Measurements from ENCODE around the gene EPB41. TPM values are rescaled to one million over a fixed set of nuclear protein-coding genes. Genes with fewer than 3 reads are reported as not detected.

Gene EPB41
- total and polyA plus RNA-seq, 2 donors (not counting 3 experiments of a cell fraction or from before 2014, with no cell fraction given): 22.3 to 45.7 TPM

DNA sequence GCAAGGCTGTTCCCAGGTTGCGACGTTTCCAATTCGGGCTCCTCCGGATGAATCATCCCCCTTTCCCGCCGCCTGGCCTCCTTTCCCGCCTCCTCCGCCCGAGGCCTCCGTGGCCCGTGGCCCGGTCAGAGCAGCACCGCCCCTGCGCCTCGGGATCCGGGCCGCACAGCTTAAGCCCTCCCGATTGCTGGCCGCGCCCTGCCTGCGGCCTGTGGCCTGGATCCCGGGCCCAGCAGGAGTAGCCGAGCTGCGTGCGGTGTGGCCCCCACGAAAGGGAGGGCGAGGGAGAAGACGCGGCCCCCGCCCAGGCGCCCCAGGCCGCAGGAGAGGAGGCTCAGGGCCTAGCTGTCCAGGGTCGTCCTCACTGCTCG, 208.3 kb downstream of the EPB41 start:
- no TSS peak for BruUV-seq (replicated peaks)
- Histone ChIP-seq H3K4me3 (replicated peaks in 1 of 3; ENCODE audit: insufficient read depth in 1 of 3, low read depth in 1 of 3, low read length in 3 of 3) (peak overlapping the region in 1 of 3 experiments; percentile 18), H3K36me3 (ENCODE audit: control insufficient read depth in 2 of 2, extremely low read depth in 1 of 2, insufficient read depth in 2 of 2, low read length in 2 of 2) (peaks cover 0 to 2% of the 10 kb centered on the region in 2 experiments), H3K4me1 (ENCODE audit: control insufficient read depth, extremely low read depth, insufficient read depth, low read length) (peaks cover 23% of the 10 kb centered on the region), H4K20me1 (replicated peaks; ENCODE audit: control insufficient read depth, extremely low read depth, insufficient read depth, low read length) (no peaks in the 10 kb centered on the region), H2AFZ (ENCODE audit: low read depth, low read length) (peak overlapping the region; percentile 85), H3K27me3 (ENCODE audit: control insufficient read depth in 2 of 2, insufficient read depth in 2 of 2, low read length in 2 of 2) (peaks cover 0 to 14% of the 10 kb centered on the region in 2 experiments), H3K27ac (ENCODE audit: insufficient read depth, low read depth, low read length) (no peak overlapping the region), H3K4me2 (ENCODE audit: insufficient read depth, low read length) (peak overlapping the region; percentile 44), H3K79me2 (ENCODE audit: control insufficient read depth, insufficient read depth, low read length) (no peaks in the 10 kb centered on the region), H3K9me1 (replicated peaks; ENCODE audit: control insufficient read depth, extremely low read depth, insufficient read depth, low read length) (no peaks in the 10 kb centered on the region), H3K9me3 (replicated peaks; ENCODE audit: control insufficient read depth, insufficient read depth, low read length) (no peaks in the 10 kb centered on the region), H3K9ac (replicated peaks; ENCODE audit: extremely low read depth, insufficient read depth, low read length) (peak overlapping the region; percentile 9)
- intact Hi-C loops (cut with micrococcal nuclease): loop anchor here (5.0 kb wide), 2 partner anchors 60 to 90 kb away; partner anchors contain the start of gene SRSF4
- dilution Hi-C loops (cut with MboI; ENCODE audit: extremely low pct_ligation_motif_present, low sequenced_read_pairs): no loop called here
- DNase-seq (ENCODE audit: low read depth, low spot score) (peak; percentile 19), FAIRE-seq (peak; percentile 12)
- TF ChIP-seq, protein P1, sequence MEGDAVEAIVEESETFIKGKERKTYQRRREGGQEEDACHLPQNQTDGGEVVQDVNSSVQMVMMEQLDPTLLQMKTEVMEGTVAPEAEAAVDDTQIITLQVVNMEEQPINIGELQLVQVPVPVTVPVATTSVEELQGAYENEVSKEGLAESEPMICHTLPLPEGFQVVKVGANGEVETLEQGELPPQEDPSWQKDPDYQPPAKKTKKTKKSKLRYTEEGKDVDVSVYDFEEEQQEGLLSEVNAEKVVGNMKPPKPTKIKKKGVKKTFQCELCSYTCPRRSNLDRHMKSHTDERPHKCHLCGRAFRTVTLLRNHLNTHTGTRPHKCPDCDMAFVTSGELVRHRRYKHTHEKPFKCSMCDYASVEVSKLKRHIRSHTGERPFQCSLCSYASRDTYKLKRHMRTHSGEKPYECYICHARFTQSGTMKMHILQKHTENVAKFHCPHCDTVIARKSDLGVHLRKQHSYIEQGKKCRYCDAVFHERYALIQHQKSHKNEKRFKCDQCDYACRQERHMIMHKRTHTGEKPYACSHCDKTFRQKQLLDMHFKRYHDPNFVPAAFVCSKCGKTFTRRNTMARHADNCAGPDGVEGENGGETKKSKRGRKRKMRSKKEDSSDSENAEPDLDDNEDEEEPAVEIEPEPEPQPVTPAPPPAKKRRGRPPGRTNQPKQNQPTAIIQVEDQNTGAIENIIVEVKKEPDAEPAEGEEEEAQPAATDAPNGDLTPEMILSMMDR (IDR thresholded peaks at IDR 0.05; ENCODE audit: extremely low read depth in 1 of 2, insufficient read depth in 1 of 2, low read depth in 1 of 2, low read length in 2 of 2): no peak
- TF ChIP-seq MYC (IDR thresholded peaks at IDR 0.05; ENCODE audit: low read depth, low read length) (no peak), GATA2 (IDR thresholded peaks at IDR 0.05; ENCODE audit: insufficient read depth, insufficient read length, low read depth, low read length) (no peak), JUN (IDR thresholded peaks at IDR 0.05; ENCODE audit: borderline replicate concordance, insufficient read depth, insufficient read length, low read depth) (no peak), FOS (IDR thresholded peaks at IDR 0.05; ENCODE audit: borderline replicate concordance, insufficient read depth, low read length) (no peak), POLR2A (IDR thresholded peaks at IDR 0.05; ENCODE audit: low read depth, low read length) (no peak)
- ChIA-PET POLR2A (no interaction called here), CTCF (interaction anchor here (1.0 to 2.6 kb wide), 7 partner anchors 14 to 246 kb away, joined by 3 to 17 read pairs (median 7); partner anchors contain the start of gene SRSF4)

Data from endothelial cell of umbilical vein (primary cell).